GM18505 (cell line): Measurements from ENCODE around the gene SLCO1A2.
"Not testable (repeated sequence)": the region's sequence is repeated elsewhere in the genome, so short reads cannot be mapped to it uniquely, and the experiment has no call there.

ENCODE experiments used
- ATAC-seq: cut with Tn5 transposase; IDR thresholded peaks from one replicate; pipeline ENCODE4 v1.9.1; 2021; ENCODE audit not compliant: unreplicated experiment
- POLR2A ChIP-seq: IDR thresholded peaks from 4 replicates; pipeline ENCODE4 v1.6.1; 2011; ENCODE audit warnings: borderline replicate concordance; ENCODE audit not compliant: insufficient read depth, insufficient read length; ENCODE audit errors: extremely low read depth

Gene SLCO1A2

GRCh38 chr12:21334771-21335325, at the start of gene SLCO1A2:
TSS of gene SLCO1A2 (minus strand) at chr12:21334917. CDS start at chr12:21334647, 270 bp downstream.
- TF ChIP-seq POLR2A: no peak
- no peak for ATAC-seq

- TF ChIP-seq POLR2A: no peak
- ATAC-seq: no peak
These were observed 49.5 kb upstream of the SLCO1A2 start for GRCh38 chr12:21384261-21384660.

- ATAC-seq: not testable (repeated sequence)
These were observed 46.6 kb upstream of the SLCO1A2 start for GRCh38 chr12:21381320-21381719.

- ATAC-seq: no peak
- TF ChIP-seq POLR2A: no peak
These were observed 44.5 kb upstream of the SLCO1A2 start for GRCh38 chr12:21379218-21379617.

GRCh38 chr12:21372602-21373001, 37.9 kb upstream of the SLCO1A2 start, which contains the start of gene IAPP:
TSS of gene IAPP (plus strand) at chr12:21372902. CDS start at chr12:21373352, 450 bp downstream.
- TF ChIP-seq POLR2A: no peak
- ATAC-seq: no peak

- ATAC-seq: no peak
- no peak for TF ChIP-seq POLR2A
These were observed 36.2 kb upstream of the SLCO1A2 start for GRCh38 chr12:21370845-21371449.

GRCh38 chr12:21369141-21369980, 34.6 kb upstream of the SLCO1A2 start:
- no peak for TF ChIP-seq POLR2A
- ATAC-seq: no peak

GRCh38 chr12:21360632-21361031, 25.9 kb upstream of the SLCO1A2 start:
- not testable (repeated sequence) for ATAC-seq

GRCh38 chr12:21354641-21355040, 19.9 kb upstream of the SLCO1A2 start:
- no peak for TF ChIP-seq POLR2A
- ATAC-seq: no peak

- TF ChIP-seq POLR2A: no peak
These were observed 19.2 kb upstream of the SLCO1A2 start for GRCh38 chr12:21353948-21354347.

GRCh38 chr12:21353487-21353886, 18.8 kb upstream of the SLCO1A2 start:
- ATAC-seq: no peak

More at GRCh38 chr12:21353948-21354347, 19.2 kb upstream of the SLCO1A2 start:
- ATAC-seq: no peak

GRCh38 chr12:21350975-21351374, 16.3 kb upstream of the SLCO1A2 start:
- no peak for TF ChIP-seq POLR2A
- ATAC-seq: no peak

More at GRCh38 chr12:21353487-21353886, 18.8 kb upstream of the SLCO1A2 start:
- no peak for TF ChIP-seq POLR2A

GRCh38 chr12:21346542-21347205, 12.0 kb upstream of the SLCO1A2 start:
- ATAC-seq: no peak
- TF ChIP-seq POLR2A: no peak
